ENCODE data around the gene PWP1.

DNA sequence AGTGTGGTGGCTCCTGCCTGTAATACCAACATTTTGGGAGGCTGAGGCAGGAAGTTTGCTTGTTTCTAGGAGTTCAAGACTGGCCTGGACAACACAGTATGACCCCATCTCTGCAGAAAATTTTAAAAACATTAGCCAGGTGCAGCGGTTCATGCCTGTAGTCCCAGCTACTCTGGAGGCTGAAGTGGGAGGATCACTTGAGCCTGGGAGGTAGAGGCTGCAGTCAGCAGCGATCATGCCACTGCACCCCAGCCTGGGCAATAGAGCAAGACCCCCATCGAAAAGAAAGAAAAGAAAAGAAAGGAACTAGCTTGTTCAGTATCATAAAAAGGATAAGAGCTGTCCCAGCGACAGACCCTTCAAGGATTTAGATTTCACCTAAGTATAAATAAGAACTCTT, 18.1 kb upstream of the PWP1 start:
- TF ChIP-seq POLR2A (IDR thresholded peaks at IDR 0.05; ENCODE audit: low read depth, low read length) (no peak), FOS (IDR thresholded peaks at IDR 0.05; ENCODE audit: low read depth, low read length) (no peak), CEBPB (IDR thresholded peaks at IDR 0.05; ENCODE audit: low read depth, low read length) (no peak), SMC3 (IDR thresholded peaks at IDR 0.05; ENCODE audit: low read depth, low read length) (no peak), MXI1 (IDR thresholded peaks at IDR 0.05; ENCODE audit: borderline replicate concordance, low read depth, low read length) (no peak), RAD21 (IDR thresholded peaks at IDR 0.05; ENCODE audit: low read length) (no peak), RFX5 (IDR thresholded peaks at IDR 0.05; ENCODE audit: low read depth, low read length) (no peak), MAZ (IDR thresholded peaks at IDR 0.05; ENCODE audit: borderline replicate concordance, low read depth, low read length) (no peak), BHLHE40 (IDR thresholded peaks at IDR 0.05; ENCODE audit: low read depth, low read length) (no peak), RCOR1 (IDR thresholded peaks at IDR 0.05; ENCODE audit: insufficient replicate concordance, low read length) (no peak), MAFK (IDR thresholded peaks at IDR 0.05; ENCODE audit: low read depth, low read length) (no peak)
- TF ChIP-seq, protein P1, sequence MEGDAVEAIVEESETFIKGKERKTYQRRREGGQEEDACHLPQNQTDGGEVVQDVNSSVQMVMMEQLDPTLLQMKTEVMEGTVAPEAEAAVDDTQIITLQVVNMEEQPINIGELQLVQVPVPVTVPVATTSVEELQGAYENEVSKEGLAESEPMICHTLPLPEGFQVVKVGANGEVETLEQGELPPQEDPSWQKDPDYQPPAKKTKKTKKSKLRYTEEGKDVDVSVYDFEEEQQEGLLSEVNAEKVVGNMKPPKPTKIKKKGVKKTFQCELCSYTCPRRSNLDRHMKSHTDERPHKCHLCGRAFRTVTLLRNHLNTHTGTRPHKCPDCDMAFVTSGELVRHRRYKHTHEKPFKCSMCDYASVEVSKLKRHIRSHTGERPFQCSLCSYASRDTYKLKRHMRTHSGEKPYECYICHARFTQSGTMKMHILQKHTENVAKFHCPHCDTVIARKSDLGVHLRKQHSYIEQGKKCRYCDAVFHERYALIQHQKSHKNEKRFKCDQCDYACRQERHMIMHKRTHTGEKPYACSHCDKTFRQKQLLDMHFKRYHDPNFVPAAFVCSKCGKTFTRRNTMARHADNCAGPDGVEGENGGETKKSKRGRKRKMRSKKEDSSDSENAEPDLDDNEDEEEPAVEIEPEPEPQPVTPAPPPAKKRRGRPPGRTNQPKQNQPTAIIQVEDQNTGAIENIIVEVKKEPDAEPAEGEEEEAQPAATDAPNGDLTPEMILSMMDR (conservative IDR thresholded peaks at IDR 0.05; ENCODE audit: low read depth, low read length), result no peak
- TF ChIP-seq, protein P2, sequence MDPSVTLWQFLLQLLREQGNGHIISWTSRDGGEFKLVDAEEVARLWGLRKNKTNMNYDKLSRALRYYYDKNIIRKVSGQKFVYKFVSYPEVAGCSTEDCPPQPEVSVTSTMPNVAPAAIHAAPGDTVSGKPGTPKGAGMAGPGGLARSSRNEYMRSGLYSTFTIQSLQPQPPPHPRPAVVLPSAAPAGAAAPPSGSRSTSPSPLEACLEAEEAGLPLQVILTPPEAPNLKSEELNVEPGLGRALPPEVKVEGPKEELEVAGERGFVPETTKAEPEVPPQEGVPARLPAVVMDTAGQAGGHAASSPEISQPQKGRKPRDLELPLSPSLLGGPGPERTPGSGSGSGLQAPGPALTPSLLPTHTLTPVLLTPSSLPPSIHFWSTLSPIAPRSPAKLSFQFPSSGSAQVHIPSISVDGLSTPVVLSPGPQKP (IDR thresholded peaks at IDR 0.05; ENCODE audit: borderline replicate concordance, low read depth, low read length), result no peak
- TF ChIP-seq, protein P3, sequence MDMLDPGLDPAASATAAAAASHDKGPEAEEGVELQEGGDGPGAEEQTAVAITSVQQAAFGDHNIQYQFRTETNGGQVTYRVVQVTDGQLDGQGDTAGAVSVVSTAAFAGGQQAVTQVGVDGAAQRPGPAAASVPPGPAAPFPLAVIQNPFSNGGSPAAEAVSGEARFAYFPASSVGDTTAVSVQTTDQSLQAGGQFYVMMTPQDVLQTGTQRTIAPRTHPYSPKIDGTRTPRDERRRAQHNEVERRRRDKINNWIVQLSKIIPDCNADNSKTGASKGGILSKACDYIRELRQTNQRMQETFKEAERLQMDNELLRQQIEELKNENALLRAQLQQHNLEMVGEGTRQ (IDR thresholded peaks at IDR 0.05; ENCODE audit: low read depth, low read length), result no peak

All from IMR-90 (cell line).